Activated CD8-positive, alpha-beta memory T cell treated with anti-CD3 and anti-CD28 coated beads, Interleukin-2, amount 50 U/mL, for 24 hours (primary cell): Measurements from ENCODE around the gene SDR9C7.
"Not testable (repeated sequence)": the region's sequence is repeated elsewhere in the genome, so short reads cannot be mapped to it uniquely, and the experiment has no call there.

ENCODE experiments used
- DNase-seq: peaks from one replicate; pipeline ENCODE4 v3.0.0-alpha.2; 2020; ENCODE audit errors: extremely low read depth

Gene SDR9C7

GRCh38 chr12:56933826-56934625, at the start of gene SDR9C7:
TSS of gene SDR9C7 (minus strand) at chr12:56934408. CDS start at chr12:56934261, 147 bp downstream.
- DNase-seq: no peak

GRCh38 chr12:56983386-56983785, 49.2 kb upstream of the SDR9C7 start:
- no peak for DNase-seq

GRCh38 chr12:56982578-56983236, 48.5 kb upstream of the SDR9C7 start:
- not testable (repeated sequence) for DNase-seq

GRCh38 chr12:56980941-56981530, 46.8 kb upstream of the SDR9C7 start:
- no peak for DNase-seq

- DNase-seq: no peak
Observed at GRCh38 chr12:56980268-56980667, 46.1 kb upstream of the SDR9C7 start.

- no peak for DNase-seq
Observed at GRCh38 chr12:56979628-56980027, 45.4 kb upstream of the SDR9C7 start.

GRCh38 chr12:56978397-56979138, 44.4 kb upstream of the SDR9C7 start:
- no peak for DNase-seq

- DNase-seq: not testable (repeated sequence)
Observed at GRCh38 chr12:56977361-56977760, 43.2 kb upstream of the SDR9C7 start.

- DNase-seq: not testable (repeated sequence)
Observed at GRCh38 chr12:56974224-56974623, 40.0 kb upstream of the SDR9C7 start.

GRCh38 chr12:56968910-56969309, 34.7 kb upstream of the SDR9C7 start:
- DNase-seq: not testable (repeated sequence)

GRCh38 chr12:56965997-56966642, 31.9 kb upstream of the SDR9C7 start:
- DNase-seq: not testable (repeated sequence)

- DNase-seq: not testable (repeated sequence)
Observed at GRCh38 chr12:56965124-56965523, 30.9 kb upstream of the SDR9C7 start.

- DNase-seq: not testable (repeated sequence)
Observed at GRCh38 chr12:56963557-56963956, 29.3 kb upstream of the SDR9C7 start.

GRCh38 chr12:56962247-56962646, 28.0 kb upstream of the SDR9C7 start:
- not testable (repeated sequence) for DNase-seq

- DNase-seq: no peak
Observed at GRCh38 chr12:56958422-56958821, 24.2 kb upstream of the SDR9C7 start.

GRCh38 chr12:56957229-56958052, 23.2 kb upstream of the SDR9C7 start, which contains the start of gene RDH16:
TSS of gene RDH16 (minus strand) at chr12:56957608. CDS start at chr12:56957462, 146 bp downstream.
- DNase-seq: no peak

GRCh38 chr12:56955631-56956256, 21.5 kb upstream of the SDR9C7 start:
- no peak for DNase-seq

GRCh38 chr12:56954958-56955355, 20.7 kb upstream of the SDR9C7 start:
- no peak for DNase-seq

GRCh38 chr12:56954057-56954957, 20.1 kb upstream of the SDR9C7 start:
- DNase-seq: no peak
